Measurements from ENCODE around the gene TCN2. TPM values are rescaled to one million over a fixed set of nuclear protein-coding genes. Genes with fewer than 3 reads are reported as not detected.

Gene TCN2
- total RNA-seq, 1 donor from 2014 or later = 6.7 TPM

GRCh38 chr22:30607300-30607930, 441 bp downstream of the TCN2 start:
- DNase-seq (ENCODE audit: low read depth) = no peak
- Histone ChIP-seq H3K36me3 (ENCODE audit: control insufficient read depth, insufficient read depth, low read length) (no peaks in the 10 kb centered on the region), H3K4me3 (ENCODE audit: low read depth, low read length) (peak overlapping the region; percentile 28), H3K27me3 (ENCODE audit: control insufficient read depth, insufficient read depth, low read length) (no peaks in the 10 kb centered on the region)
- TF ChIP-seq CTCF (IDR thresholded peaks at IDR 0.05; ENCODE audit: insufficient read depth, low read length, poor library complexity, severe bottlenecking) = no peak

DNA sequence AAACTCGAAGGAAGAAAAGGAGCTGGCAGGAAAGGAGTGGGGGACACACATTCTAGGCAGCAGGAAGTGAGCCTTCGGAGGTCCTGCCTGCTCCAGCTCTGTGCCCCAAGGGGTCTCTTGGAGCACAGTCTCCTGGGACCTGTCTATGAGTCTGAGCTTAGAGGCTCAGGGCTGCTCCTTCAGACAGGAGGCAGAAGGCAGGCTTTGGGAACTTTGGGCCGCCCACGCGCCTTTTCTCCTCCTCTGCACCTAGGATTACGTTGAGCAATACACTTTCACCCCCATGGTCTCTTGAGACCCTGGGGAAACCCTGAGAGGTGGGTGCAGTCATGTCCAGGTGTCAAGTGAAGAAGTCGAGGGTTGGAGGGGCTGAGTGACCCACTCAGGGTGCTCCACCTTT, 965 bp downstream of the TCN2 start:
- no peaks in the 10 kb centered on the region for H3K36me3 ChIP-seq (ENCODE audit: control insufficient read depth, insufficient read depth, low read length)
- H3K4me3 ChIP-seq (ENCODE audit: low read depth, low read length) = no peak overlapping the region
- H3K27me3 ChIP-seq (ENCODE audit: control insufficient read depth, insufficient read depth, low read length) = no peaks in the 10 kb centered on the region
- TF ChIP-seq CTCF (IDR thresholded peaks at IDR 0.05; ENCODE audit: insufficient read depth, low read length, poor library complexity, severe bottlenecking) = no peak
- no peak for DNase-seq (ENCODE audit: low read depth)

- DNase-seq (ENCODE audit: low read depth) = peak; percentile 81
- no peak for TF ChIP-seq CTCF (IDR thresholded peaks at IDR 0.05; ENCODE audit: insufficient read depth, low read length, poor library complexity, severe bottlenecking)
- no peaks in the 10 kb centered on the region for H3K36me3 ChIP-seq (ENCODE audit: control insufficient read depth, insufficient read depth, low read length)
- H3K27me3 ChIP-seq (ENCODE audit: control insufficient read depth, insufficient read depth, low read length) = no peaks in the 10 kb centered on the region
- H3K4me3 ChIP-seq (ENCODE audit: low read depth, low read length) = no peak overlapping the region
Observed at GRCh38 chr22:30609260-30610185, 2.5 kb downstream of the TCN2 start.

DNA sequence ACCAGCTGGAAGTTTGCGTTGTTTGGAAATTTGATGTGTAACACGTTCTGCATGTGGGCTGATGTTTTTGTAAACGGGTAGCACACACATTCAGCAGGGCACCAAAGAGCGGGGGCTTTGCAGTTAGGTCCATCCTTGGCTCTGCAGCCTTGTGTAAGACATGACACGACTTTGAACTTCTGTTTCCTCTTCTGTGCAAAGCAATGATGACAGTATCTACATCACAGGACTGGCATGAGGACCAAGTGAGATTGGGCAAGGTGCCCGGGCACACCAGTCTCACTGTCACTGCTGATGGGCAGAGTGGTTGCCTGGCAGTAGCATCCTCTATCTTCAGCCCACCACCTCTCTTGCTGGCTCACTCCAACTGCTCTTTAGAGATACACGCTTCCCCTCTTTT, 3.3 kb downstream of the TCN2 start:
- Histone ChIP-seq H3K36me3 (ENCODE audit: control insufficient read depth, insufficient read depth, low read length) (no peaks in the 10 kb centered on the region), H3K4me3 (ENCODE audit: low read depth, low read length) (no peak overlapping the region), H3K27me3 (ENCODE audit: control insufficient read depth, insufficient read depth, low read length) (no peaks in the 10 kb centered on the region)
- DNase-seq (ENCODE audit: low read depth) = no peak
- no peak for TF ChIP-seq CTCF (IDR thresholded peaks at IDR 0.05; ENCODE audit: insufficient read depth, low read length, poor library complexity, severe bottlenecking)

GRCh38 chr22:30611197-30611596, 4.2 kb downstream of the TCN2 start:
- Histone ChIP-seq H3K36me3 (ENCODE audit: control insufficient read depth, insufficient read depth, low read length) (no peaks in the 10 kb centered on the region), H3K27me3 (ENCODE audit: control insufficient read depth, insufficient read depth, low read length) (no peaks in the 10 kb centered on the region), H3K4me3 (ENCODE audit: low read depth, low read length) (no peak overlapping the region)
- DNase-seq (ENCODE audit: low read depth) = no peak
- no peak for TF ChIP-seq CTCF (IDR thresholded peaks at IDR 0.05; ENCODE audit: insufficient read depth, low read length, poor library complexity, severe bottlenecking)
